RWPE2 (cell line): ENCODE measurements around the gene SLC46A2.

ENCODE experiments used
- ATAC-seq: fragments of 200-7000 bp; cut with Tn5 transposase; 3 replicates; pipeline ENCODE4 v1.9.1; 2021; ENCODE audit warnings: low read depth
- DNase-seq: peaks from one replicate; pipeline ENCODE4 v3.0.0-alpha.2; 2020; ENCODE audit warnings: low spot score
- H3K27ac ChIP-seq: fragments of 450-650 bp; 2 replicates; pipeline ENCODE4 v1.5.1; 2017; ENCODE audit warnings: mild to moderate bottlenecking; ENCODE audit not compliant: poor library complexity, severe bottlenecking
- H3K27me3 ChIP-seq: fragments of 250-450 bp; sonication (Bioruptor Pico); 2 replicates; pipeline ENCODE4 v1.5.1; 2021; ENCODE audit warnings: mild to moderate bottlenecking, moderate library complexity; ENCODE audit not compliant: insufficient read depth, poor library complexity, severe bottlenecking
- H3K36me3 ChIP-seq: fragments of 250-450 bp; sonication (Bioruptor Pico); 2 replicates; pipeline ENCODE4 v1.5.1; 2020; ENCODE audit warnings: low read depth, mild to moderate bottlenecking, moderate library complexity
- H3K4me1 ChIP-seq: fragments of 250-450 bp; sonication (Bioruptor Pico); 2 replicates; pipeline ENCODE4 v1.5.1; 2021; ENCODE audit warnings: mild to moderate bottlenecking, moderate library complexity; ENCODE audit not compliant: insufficient read depth, poor library complexity, severe bottlenecking
- H3K4me3 ChIP-seq: fragments of 250-450 bp; sonication (Bioruptor Pico); 2 replicates; pipeline ENCODE4 v1.5.1; 2021; ENCODE audit warnings: mild to moderate bottlenecking, moderate library complexity; ENCODE audit not compliant: severe bottlenecking
- H3K9me3 ChIP-seq: fragments of 250-450 bp; sonication (Bioruptor Pico); 2 replicates; pipeline ENCODE4 v1.5.1; 2021; ENCODE audit warnings: mild to moderate bottlenecking, moderate library complexity; ENCODE audit not compliant: severe bottlenecking
- CTCF ChIP-seq: fragments of 450-650 bp; IDR thresholded peaks from one replicate; pipeline ENCODE4 v1.5.1; 2017; ENCODE audit warnings: mild to moderate bottlenecking, moderate library complexity; ENCODE audit not compliant: poor library complexity, severe bottlenecking

The SLC46A2 gene

GRCh38 chr9:112884101-112884500 is 6.6 kb downstream of the SLC46A2 start:
- TF ChIP-seq CTCF = no peak
- DNase-seq (no peak), ATAC-seq (peak; percentile 70)
- H3K27me3 ChIP-seq = no peaks in the 10 kb centered on the region
- H3K9me3 ChIP-seq = no peaks in the 10 kb centered on the region
- peak overlapping the region; percentile 8 for H3K27ac ChIP-seq
- H3K4me3 ChIP-seq = no peak overlapping the region
- H3K36me3 ChIP-seq = no peaks in the 10 kb centered on the region
- H3K4me1 ChIP-seq = peaks cover 18% of the 10 kb centered on the region

DNA sequence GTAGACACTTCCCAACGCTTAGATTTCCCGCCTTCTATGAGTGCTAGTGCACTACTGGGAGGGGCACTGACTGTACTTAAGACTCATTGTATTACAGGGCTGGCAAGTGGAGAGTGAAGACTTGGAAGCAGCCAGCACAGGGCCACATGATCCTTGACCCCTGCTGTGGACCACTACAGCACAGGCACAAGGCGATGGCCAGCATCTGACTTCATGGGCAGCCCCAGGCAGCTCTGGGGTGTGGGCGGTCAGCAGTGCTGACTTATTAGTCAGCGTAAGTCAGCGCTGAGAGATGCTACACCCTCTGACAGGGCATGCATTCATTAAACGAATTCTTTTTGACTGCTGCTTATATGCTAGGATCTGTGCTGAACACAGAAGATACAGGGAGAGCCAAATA is 9.3 kb downstream of the SLC46A2 start:
- H3K27ac ChIP-seq = no peak overlapping the region
- no peak overlapping the region for H3K4me3 ChIP-seq
- no peaks in the 10 kb centered on the region for H3K27me3 ChIP-seq
- peaks cover 18% of the 10 kb centered on the region for H3K4me1 ChIP-seq
- ATAC-seq = peak; percentile 90
- DNase-seq = no peak
- no peak for TF ChIP-seq CTCF
- H3K9me3 ChIP-seq = no peaks in the 10 kb centered on the region
- H3K36me3 ChIP-seq = no peaks in the 10 kb centered on the region

GRCh38 chr9:112880650-112881049 is 10.0 kb downstream of the SLC46A2 start:
- H3K27me3 ChIP-seq = no peaks in the 10 kb centered on the region
- no peaks in the 10 kb centered on the region for H3K36me3 ChIP-seq
- TF ChIP-seq CTCF = no peak
- peaks cover 18% of the 10 kb centered on the region for H3K4me1 ChIP-seq
- H3K9me3 ChIP-seq = no peaks in the 10 kb centered on the region
- H3K27ac ChIP-seq = no peak overlapping the region
- no peak for ATAC-seq
- H3K4me3 ChIP-seq = no peak overlapping the region
- no peak for DNase-seq

DNA sequence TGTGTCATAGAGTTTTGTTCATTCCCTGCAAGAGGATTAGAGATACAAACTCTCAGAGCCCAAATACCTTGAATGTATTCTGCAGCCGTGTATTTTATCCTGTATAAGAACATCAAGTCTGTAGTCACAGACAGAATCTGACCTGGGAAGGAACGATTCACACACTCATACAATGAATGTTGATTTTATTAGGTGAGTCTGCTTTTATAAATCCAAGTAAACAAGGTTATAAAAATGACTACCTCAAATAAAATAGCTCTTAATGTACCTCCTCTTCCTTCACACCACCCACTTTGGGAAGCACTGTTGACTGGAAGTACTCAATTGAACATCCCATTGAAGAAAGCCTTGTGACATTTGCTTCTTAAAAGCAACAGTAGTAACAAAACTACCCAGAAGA is 11.9 kb downstream of the SLC46A2 start:
- Histone ChIP-seq H3K36me3 (no peaks in the 10 kb centered on the region), H3K27ac (no peak overlapping the region), H3K9me3 (no peaks in the 10 kb centered on the region), H3K27me3 (no peaks in the 10 kb centered on the region), H3K4me3 (no peak overlapping the region), H3K4me1 (peaks cover 9% of the 10 kb centered on the region)
- no peak for TF ChIP-seq CTCF
- ATAC-seq = no peak
- DNase-seq = no peak

- TF ChIP-seq CTCF = no peak
- H3K27ac ChIP-seq = no peak overlapping the region
- H3K4me1 ChIP-seq = no peaks in the 10 kb centered on the region
- ATAC-seq = no peak
- H3K36me3 ChIP-seq = no peaks in the 10 kb centered on the region
- no peaks in the 10 kb centered on the region for H3K27me3 ChIP-seq
- H3K4me3 ChIP-seq = no peak overlapping the region
- no peak for DNase-seq
- no peaks in the 10 kb centered on the region for H3K9me3 ChIP-seq
These were observed 16.8 kb downstream of the SLC46A2 start for GRCh38 chr9:112873773-112874405.
